Activated naive CD8-positive, alpha-beta T cell treated with anti-CD3 and anti-CD28 coated beads, Interleukin-2, amount 50 U/mL, for 24 hours (primary cell): ENCODE results near the gene DYNC2H1.
"Not testable (repeated sequence)": the region's sequence is repeated elsewhere in the genome, so short reads cannot be mapped to it uniquely, and the experiment has no call there.

Source experiments
- ATAC-seq: fragments of 150-1000 bp; cut with Tn5 transposase; one replicate; pipeline ENCODE4 v1.10.0; 2021
- DNase-seq: peaks from one replicate; pipeline ENCODE4 v3.0.0; 2021
- H3K27ac Mint-ChIP-seq: one replicate; pipeline ENCODE4 v1.8.0; 2021; ENCODE audit warnings: mild to moderate bottlenecking, mixed read lengths
- H3K27me3 Mint-ChIP-seq: one replicate; pipeline ENCODE4 v1.8.0; 2021; ENCODE audit warnings: mixed read lengths
- H3K36me3 Mint-ChIP-seq: one replicate; pipeline ENCODE4 v1.8.0; 2021; ENCODE audit warnings: low read depth, mixed read lengths
- H3K4me1 Mint-ChIP-seq: one replicate; pipeline ENCODE4 v1.8.0; 2021; ENCODE audit warnings: mixed read lengths
- H3K4me3 Mint-ChIP-seq: one replicate; pipeline ENCODE4 v1.8.0; 2021; ENCODE audit warnings: mild to moderate bottlenecking, moderate library complexity, mixed read lengths
- H3K9me3 Mint-ChIP-seq: one replicate; pipeline ENCODE4 v1.8.0; 2021; ENCODE audit warnings: mixed read lengths

The DYNC2H1 gene

DNA sequence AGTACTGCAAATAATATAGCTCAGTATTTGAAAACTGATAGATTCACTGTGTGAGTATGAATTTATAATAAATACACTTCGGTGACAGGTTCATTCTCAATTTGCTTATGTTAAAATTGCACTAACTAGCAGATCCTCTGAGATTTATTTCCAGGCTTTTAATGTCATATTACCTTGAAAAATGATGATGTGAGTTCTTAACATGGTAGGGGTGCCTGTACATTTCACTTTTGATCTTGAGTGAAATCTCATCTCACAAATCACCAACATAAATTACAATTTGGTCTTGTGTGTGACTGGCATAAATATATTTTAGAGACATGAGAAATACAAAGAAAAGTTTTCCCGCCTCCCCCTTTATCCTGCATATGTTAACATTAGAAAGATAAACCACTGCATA, 240.4 kb downstream of the DYNC2H1 start:
- Mint-ChIP-seq H3K4me1 (no peaks in the 10 kb centered on the region), H3K4me3 (no peak overlapping the region), H3K36me3 (no peaks in the 10 kb centered on the region), H3K27me3 (no peaks in the 10 kb centered on the region), H3K9me3 (peaks cover 3% of the 10 kb centered on the region), H3K27ac (no peak overlapping the region)
- no peak for DNase-seq
- ATAC-seq = no peak

DNA sequence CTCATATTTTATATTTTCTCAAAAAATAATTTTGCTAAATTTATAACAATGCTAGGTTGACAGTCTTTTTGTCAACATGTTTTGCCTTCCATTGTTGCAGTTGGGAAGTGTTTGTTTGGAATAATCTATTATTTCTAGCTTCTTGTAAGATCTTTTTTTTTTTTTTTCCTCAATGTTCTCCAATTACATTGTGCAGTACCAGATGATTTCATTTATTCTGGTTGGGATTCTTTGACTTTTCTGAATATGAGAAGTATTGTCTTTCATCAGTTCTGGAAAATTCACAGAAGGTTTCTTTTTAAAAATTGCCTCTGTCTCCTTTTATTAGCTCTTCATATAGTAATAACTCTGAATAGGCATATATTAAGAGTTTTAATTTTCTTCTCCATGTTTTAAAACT, 245.4 kb downstream of the DYNC2H1 start:
- H3K36me3 Mint-ChIP-seq = no peaks in the 10 kb centered on the region
- H3K4me1 Mint-ChIP-seq = no peaks in the 10 kb centered on the region
- no peaks in the 10 kb centered on the region for H3K27me3 Mint-ChIP-seq
- no peak overlapping the region for H3K27ac Mint-ChIP-seq
- peaks cover 3% of the 10 kb centered on the region for H3K9me3 Mint-ChIP-seq
- ATAC-seq (no peak), DNase-seq (no peak)
- no peak overlapping the region for H3K4me3 Mint-ChIP-seq

DNA sequence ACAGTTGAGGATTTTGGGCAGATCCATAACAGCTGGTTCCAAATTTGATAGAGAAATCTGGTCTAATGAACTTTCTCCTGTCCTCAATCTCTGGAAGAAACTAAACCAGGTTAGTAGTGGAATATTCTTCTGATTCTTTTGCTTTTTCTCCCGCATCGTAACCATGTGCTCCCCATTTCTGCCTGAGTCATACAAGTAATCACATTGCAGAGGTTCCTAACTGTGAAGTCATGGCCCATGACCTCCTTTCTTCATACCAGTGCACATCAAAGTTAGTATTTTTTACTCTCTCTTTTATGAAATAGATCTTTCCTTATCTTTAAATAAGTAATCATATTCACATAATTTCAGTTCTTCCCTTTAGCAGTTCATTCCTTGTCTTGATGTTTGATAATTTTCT, 249.0 kb downstream of the DYNC2H1 start:
- DNase-seq (no peak), ATAC-seq (no peak)
- Mint-ChIP-seq H3K27me3 (no peaks in the 10 kb centered on the region), H3K4me1 (no peaks in the 10 kb centered on the region), H3K4me3 (no peak overlapping the region), H3K27ac (no peak overlapping the region), H3K36me3 (no peaks in the 10 kb centered on the region), H3K9me3 (peaks cover 1% of the 10 kb centered on the region)

DNA sequence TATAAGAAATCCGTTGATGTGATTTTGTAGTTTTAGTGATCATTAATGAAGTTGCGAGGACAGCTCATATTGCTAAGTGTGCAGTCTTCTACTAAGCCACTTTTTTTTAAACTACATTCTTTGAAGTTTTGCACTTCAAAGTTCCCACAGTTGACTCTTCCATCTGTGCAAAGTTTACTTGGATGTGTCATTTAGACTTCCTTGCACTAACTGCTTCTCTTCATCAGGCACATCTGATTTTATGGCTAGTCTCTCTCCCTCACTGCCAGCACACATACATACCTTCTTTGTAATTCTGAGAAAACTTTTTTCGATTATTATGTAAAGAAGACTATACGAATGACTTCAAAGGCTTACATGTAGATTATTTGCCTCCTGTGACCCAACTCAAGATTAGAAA, 250.0 kb downstream of the DYNC2H1 start:
- H3K9me3 Mint-ChIP-seq = no peaks in the 10 kb centered on the region
- ATAC-seq (no peak), DNase-seq (no peak)
- no peaks in the 10 kb centered on the region for H3K36me3 Mint-ChIP-seq
- no peak overlapping the region for H3K27ac Mint-ChIP-seq
- no peaks in the 10 kb centered on the region for H3K4me1 Mint-ChIP-seq
- no peak overlapping the region for H3K4me3 Mint-ChIP-seq
- H3K27me3 Mint-ChIP-seq = no peaks in the 10 kb centered on the region

DNA sequence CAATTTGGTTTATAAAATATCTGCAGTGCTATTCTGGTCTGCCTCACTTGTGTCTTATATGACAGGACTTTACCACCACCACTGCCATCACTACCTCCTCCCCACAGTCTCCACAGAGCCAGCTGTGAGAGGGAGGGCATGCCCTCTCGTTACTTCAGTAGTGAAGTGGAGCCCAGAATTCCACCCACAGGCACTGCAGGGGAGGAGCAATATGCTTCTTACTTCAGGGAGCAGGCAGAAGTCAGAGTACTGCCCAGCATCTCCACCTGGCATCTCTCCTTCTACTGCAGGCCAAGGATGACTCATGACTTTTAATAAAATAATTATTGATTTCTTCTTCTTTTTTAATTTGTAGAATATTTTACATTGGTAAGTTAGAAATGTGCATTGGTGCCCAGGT, 255.5 kb downstream of the DYNC2H1 start:
- no peaks in the 10 kb centered on the region for H3K27me3 Mint-ChIP-seq
- H3K36me3 Mint-ChIP-seq = no peaks in the 10 kb centered on the region
- ATAC-seq (no peak), DNase-seq (no peak)
- H3K27ac Mint-ChIP-seq = no peak overlapping the region
- H3K4me1 Mint-ChIP-seq = no peaks in the 10 kb centered on the region
- H3K9me3 Mint-ChIP-seq = no peaks in the 10 kb centered on the region
- no peak overlapping the region for H3K4me3 Mint-ChIP-seq

DNA sequence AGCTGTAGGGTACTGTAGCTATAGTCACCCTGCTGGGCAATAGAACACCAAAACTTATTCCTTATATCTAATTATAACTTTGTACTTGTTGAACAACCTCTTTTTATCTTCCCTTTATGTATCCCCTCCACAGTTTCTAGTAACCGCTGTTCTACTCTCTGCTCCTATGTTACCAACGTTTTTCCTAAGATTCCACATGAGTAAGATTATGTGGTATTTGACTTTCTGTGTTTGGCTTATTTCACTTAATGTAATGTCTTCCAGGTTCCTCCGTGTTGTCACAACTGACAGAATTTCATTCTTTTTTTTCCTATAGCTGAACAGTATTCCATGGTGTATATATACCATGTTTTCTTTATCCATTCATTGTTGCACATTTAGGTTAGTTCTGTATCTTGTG, 258.4 kb downstream of the DYNC2H1 start:
- DNase-seq = no peak
- Mint-ChIP-seq H3K27me3 (no peaks in the 10 kb centered on the region), H3K36me3 (peaks cover 2% of the 10 kb centered on the region), H3K4me3 (no peak overlapping the region), H3K4me1 (no peaks in the 10 kb centered on the region), H3K27ac (no peak overlapping the region), H3K9me3 (no peaks in the 10 kb centered on the region)
- no peak for ATAC-seq

DNA sequence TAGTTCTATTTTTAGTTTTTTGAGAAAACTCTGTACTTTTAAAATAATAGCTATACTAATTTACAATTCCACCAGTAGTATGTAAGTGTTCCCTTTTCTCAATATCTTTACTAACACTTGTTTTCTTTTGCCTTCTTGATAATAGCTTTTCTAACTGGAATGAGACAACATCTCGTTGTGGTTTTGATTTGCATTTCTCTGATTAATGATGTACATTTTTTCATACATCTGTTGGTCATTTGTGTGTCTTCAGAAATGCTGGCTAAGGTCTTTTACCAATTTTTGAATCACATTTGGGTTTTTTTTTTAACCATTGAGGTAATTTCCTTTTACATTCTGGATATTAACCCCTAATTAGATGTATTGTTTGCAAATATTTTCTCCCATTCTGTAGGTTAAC, 258.9 kb downstream of the DYNC2H1 start:
- no peak for DNase-seq
- Mint-ChIP-seq H3K4me1 (no peaks in the 10 kb centered on the region), H3K36me3 (peaks cover 2% of the 10 kb centered on the region), H3K27me3 (no peaks in the 10 kb centered on the region), H3K9me3 (no peaks in the 10 kb centered on the region), H3K27ac (no peak overlapping the region), H3K4me3 (no peak overlapping the region)
- no peak for ATAC-seq

DNA sequence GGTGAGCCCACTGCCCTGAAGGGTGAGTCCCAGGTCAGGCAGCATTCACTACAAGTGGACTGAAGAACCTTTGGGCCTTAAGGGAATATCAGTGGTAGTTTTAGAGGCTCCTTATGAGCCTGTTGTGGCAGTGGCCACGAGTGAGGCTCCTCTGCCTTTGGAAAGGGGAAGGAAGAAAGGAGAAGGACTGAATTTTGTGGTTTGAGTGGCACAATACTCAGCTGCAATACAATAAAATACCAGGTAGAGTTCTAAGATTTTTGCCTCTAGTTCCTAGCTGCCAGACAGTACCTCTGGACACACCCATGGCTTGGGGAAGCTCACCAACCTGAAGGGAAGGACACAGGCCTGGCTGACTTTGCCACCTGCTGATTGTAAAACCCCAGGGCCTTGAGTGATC, 260.9 kb downstream of the DYNC2H1 start:
- H3K4me1 Mint-ChIP-seq = no peaks in the 10 kb centered on the region
- no peak overlapping the region for H3K4me3 Mint-ChIP-seq
- no peak overlapping the region for H3K27ac Mint-ChIP-seq
- no peaks in the 10 kb centered on the region for H3K27me3 Mint-ChIP-seq
- H3K9me3 Mint-ChIP-seq = peaks cover 15% of the 10 kb centered on the region
- ATAC-seq (no peak), DNase-seq (no peak)
- peaks cover 5% of the 10 kb centered on the region for H3K36me3 Mint-ChIP-seq

DNA sequence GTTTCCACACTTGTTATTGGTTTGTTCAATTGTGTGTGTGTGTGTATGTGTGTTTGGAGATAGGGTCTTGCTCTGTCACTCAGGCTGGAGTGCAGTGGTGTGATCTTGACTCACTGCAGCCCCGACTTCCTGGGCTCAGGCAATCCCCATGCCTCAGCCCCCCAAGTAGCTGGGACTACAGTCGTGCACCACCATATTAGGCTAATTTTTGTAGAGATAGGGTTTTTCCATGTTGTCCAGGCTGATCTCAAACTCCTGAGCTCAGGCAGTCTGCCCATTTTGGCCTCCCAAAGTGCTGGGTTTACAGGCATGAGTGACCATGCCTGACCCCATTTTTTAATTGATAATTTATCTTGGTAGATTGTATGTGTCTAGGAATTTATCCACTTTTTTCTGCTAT, 263.7 kb downstream of the DYNC2H1 start:
- no peak overlapping the region for H3K27ac Mint-ChIP-seq
- H3K27me3 Mint-ChIP-seq = no peaks in the 10 kb centered on the region
- no peaks in the 10 kb centered on the region for H3K4me1 Mint-ChIP-seq
- no peak for ATAC-seq
- DNase-seq = no peak
- H3K4me3 Mint-ChIP-seq = no peak overlapping the region
- peaks cover 5% of the 10 kb centered on the region for H3K36me3 Mint-ChIP-seq
- peaks cover 27% of the 10 kb centered on the region for H3K9me3 Mint-ChIP-seq

DNA sequence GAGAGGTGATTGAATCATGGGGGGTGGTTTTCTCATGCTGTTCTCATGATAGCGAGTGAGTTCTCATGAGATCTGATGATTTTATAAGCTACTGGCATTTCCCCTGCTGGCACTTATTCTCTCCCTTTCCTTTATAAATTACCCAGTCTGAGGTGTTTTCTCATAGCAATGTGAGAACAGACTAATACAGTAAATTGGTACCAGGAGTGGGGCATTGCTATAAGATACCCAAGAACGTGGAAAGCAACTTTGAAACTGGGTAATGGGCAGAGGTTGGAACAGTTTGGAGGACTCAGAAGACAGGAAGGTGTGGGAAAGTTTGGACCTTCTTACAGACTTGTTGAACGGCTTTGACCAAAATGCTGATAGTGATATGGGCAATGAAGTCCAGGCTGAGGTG, 265.0 kb downstream of the DYNC2H1 start:
- DNase-seq, H3K27me3 Mint-ChIP-seq, H3K27ac Mint-ChIP-seq, H3K4me1 Mint-ChIP-seq, ATAC-seq, H3K4me3 Mint-ChIP-seq, H3K36me3 Mint-ChIP-seq: not testable (repeated sequence)
- H3K9me3 Mint-ChIP-seq = peaks cover 27% of the 10 kb centered on the region

DNA sequence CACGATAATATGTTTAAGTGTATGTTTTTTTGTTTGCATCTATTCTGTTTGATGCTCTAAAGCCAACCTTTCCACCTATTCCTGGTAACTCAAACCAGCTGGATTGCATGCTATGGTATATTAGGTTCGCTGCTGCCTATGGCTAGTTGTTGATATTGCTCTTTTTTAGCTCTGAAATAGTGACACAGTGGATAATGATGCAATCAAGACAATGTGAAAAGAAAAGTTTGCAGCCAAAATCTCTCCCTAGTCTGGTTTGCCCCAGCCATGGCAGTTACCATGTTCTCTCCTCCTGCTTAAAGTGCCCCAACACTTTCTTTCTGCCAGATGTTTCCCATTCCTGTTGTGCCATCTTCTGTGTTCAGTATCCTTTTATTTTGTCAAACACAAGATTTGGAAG, 269.7 kb downstream of the DYNC2H1 start:
- peaks cover 21% of the 10 kb centered on the region for H3K9me3 Mint-ChIP-seq
- ATAC-seq (no peak), DNase-seq (no peak)
- H3K36me3 Mint-ChIP-seq = peaks cover 3% of the 10 kb centered on the region
- no peak overlapping the region for H3K4me3 Mint-ChIP-seq
- no peak overlapping the region for H3K27ac Mint-ChIP-seq
- no peaks in the 10 kb centered on the region for H3K4me1 Mint-ChIP-seq
- H3K27me3 Mint-ChIP-seq = no peaks in the 10 kb centered on the region

DNA sequence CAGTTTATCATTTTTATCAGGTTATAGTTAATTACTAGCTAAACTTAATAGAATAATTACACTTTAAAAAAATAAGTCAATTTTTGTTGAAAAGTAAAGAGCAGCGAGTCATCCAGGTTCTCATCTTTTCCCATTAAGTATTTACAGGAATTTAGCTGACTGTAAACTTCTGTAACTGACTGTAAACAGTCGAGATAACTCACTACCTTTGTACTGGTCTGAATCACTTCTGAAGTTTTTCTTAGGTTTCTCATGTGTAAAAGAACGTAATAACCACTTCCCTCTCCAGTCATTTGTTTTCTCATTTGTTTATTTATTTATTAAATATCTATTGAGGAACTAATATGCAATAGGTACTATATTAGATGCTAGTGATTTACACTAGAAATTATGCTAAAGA, 270.8 kb downstream of the DYNC2H1 start:
- Mint-ChIP-seq H3K9me3 (peaks cover 12% of the 10 kb centered on the region), H3K27ac (no peak overlapping the region), H3K4me3 (no peak overlapping the region), H3K36me3 (no peaks in the 10 kb centered on the region), H3K4me1 (peaks cover 2% of the 10 kb centered on the region), H3K27me3 (no peaks in the 10 kb centered on the region)
- no peak for ATAC-seq
- DNase-seq = no peak

DNA sequence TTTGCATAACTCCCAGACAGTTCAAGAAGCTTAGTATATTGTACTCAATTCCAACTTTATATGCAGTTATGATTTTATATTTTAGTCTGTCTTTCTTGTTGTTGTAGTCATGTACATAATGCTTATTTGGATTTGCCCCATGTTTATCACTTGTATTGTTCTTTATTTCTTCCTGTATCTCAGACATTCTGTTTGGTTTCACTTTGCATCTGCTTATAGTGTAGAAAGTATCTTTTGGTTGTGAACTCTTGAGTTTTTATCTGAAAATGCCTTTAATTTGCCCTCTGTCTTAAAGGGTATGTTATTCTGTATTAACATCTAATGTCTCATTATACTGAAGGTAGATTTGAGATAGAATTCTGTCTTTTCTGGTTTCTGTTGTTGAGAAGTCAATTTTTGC, 275.4 kb downstream of the DYNC2H1 start:
- no peaks in the 10 kb centered on the region for H3K36me3 Mint-ChIP-seq
- ATAC-seq = no peak
- no peak overlapping the region for H3K4me3 Mint-ChIP-seq
- peaks cover 2% of the 10 kb centered on the region for H3K4me1 Mint-ChIP-seq
- H3K27ac Mint-ChIP-seq = no peak overlapping the region
- DNase-seq = no peak
- no peaks in the 10 kb centered on the region for H3K27me3 Mint-ChIP-seq
- no peaks in the 10 kb centered on the region for H3K9me3 Mint-ChIP-seq

DNA sequence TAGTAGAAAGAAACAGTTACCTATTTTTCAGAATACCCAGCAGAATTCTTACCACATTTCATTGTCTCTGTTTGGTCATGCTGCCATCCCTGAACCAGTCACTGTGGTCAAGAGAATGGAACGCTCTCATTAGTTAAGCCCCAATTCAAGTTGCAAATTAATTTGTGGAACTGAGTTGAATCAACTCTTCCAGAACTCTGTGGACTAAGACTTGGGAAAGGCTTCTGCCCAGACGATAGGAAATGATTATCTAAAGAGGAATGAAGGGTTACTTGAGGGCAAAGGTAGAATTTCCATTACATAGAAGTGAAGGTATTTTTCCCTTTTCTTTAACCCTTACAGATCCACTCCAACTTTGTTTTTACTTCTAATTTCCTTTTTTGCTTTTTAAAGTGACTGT, 286.4 kb downstream of the DYNC2H1 start:
- no peaks in the 10 kb centered on the region for H3K27me3 Mint-ChIP-seq
- no peak overlapping the region for H3K4me3 Mint-ChIP-seq
- peaks cover 5% of the 10 kb centered on the region for H3K36me3 Mint-ChIP-seq
- ATAC-seq (no peak), DNase-seq (no peak)
- H3K4me1 Mint-ChIP-seq = no peaks in the 10 kb centered on the region
- no peak overlapping the region for H3K27ac Mint-ChIP-seq
- peaks cover 15% of the 10 kb centered on the region for H3K9me3 Mint-ChIP-seq

DNA sequence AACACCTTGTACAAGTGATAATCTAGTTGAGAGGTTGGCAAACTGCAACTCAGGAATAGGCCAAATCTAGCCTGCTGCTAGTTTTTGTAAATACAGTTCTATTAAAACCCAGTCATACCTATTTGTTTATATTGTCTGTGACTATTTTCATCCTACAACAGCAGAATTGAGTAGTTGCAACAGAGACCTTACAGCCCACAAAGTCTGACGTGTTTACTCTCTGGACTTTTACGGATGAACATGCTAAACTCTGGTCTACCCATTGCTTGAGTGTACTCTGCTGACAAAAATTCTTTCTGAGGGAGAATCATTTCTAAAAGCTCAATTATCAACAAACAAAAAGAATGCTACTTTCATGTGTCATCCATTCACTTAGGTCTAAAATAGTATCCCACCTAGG, 287.0 kb downstream of the DYNC2H1 start:
- Mint-ChIP-seq H3K9me3 (peaks cover 15% of the 10 kb centered on the region), H3K27me3 (no peaks in the 10 kb centered on the region), H3K36me3 (peaks cover 3% of the 10 kb centered on the region), H3K4me3 (no peak overlapping the region), H3K27ac (no peak overlapping the region), H3K4me1 (no peaks in the 10 kb centered on the region)
- DNase-seq (no peak), ATAC-seq (no peak)

DNA sequence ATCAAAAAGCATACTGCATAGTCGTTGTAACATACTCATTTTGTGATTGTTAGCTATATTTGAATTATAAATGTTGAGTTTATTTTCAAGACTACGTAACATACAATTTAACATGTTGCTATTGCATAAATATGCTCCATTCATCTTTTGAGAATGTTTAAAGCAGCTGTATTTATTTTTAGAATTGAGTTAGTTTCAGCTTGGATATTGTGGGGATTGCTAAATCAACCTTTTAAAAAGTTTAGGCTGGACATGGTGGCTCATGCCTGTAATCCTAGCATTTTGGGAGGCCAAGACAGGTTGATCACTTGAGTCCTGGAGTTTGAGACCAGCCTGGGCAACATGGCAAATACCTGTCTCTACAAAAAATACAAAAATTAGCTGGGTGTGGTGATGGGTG, 288.1 kb downstream of the DYNC2H1 start:
- Mint-ChIP-seq H3K4me1 (no peaks in the 10 kb centered on the region), H3K4me3 (no peak overlapping the region), H3K36me3 (peaks cover 3% of the 10 kb centered on the region), H3K27me3 (no peaks in the 10 kb centered on the region), H3K27ac (no peak overlapping the region), H3K9me3 (peaks cover 14% of the 10 kb centered on the region)
- ATAC-seq (no peak), DNase-seq (no peak)
